NCI-H510A treated with DMSO at 0.1 percent for 48 hours (cell line): ENCODE data around the gene PRRT4.

ENCODE experiments used
- DNase-seq: peaks from one replicate; lab custom pipeline; 2025; lab: John Stamatoyannopoulos, UW

Gene PRRT4

GRCh38 chr7:128394904-128395496 is 33.5 kb upstream of the PRRT4 start:
- no peak for DNase-seq

- no peak for DNase-seq
Measured at GRCh38 chr7:128393526-128394330, 32.2 kb upstream of the PRRT4 start.

- DNase-seq = no peak
Measured at GRCh38 chr7:128392446-128393327, 31.2 kb upstream of the PRRT4 start.

- no peak for DNase-seq
Measured at GRCh38 chr7:128391805-128392204, 30.3 kb upstream of the PRRT4 start.

GRCh38 chr7:128390871-128391565 is 29.5 kb upstream of the PRRT4 start:
- no peak for DNase-seq

GRCh38 chr7:128389618-128390329 is 28.3 kb upstream of the PRRT4 start:
- no peak for DNase-seq

- DNase-seq = no peak
Measured at GRCh38 chr7:128389085-128389617, 27.7 kb upstream of the PRRT4 start.

GRCh38 chr7:128388145-128388485 is 26.6 kb upstream of the PRRT4 start:
- DNase-seq = no peak

- DNase-seq = no peak
Measured at GRCh38 chr7:128387216-128388144, 26.0 kb upstream of the PRRT4 start.

GRCh38 chr7:128385988-128386925 is 24.8 kb upstream of the PRRT4 start:
- DNase-seq = no peak

GRCh38 chr7:128384726-128385125 is 23.2 kb upstream of the PRRT4 start:
- no peak for DNase-seq

GRCh38 chr7:128383776-128384175 is 22.3 kb upstream of the PRRT4 start:
- no peak for DNase-seq

- DNase-seq = no peak
Measured at GRCh38 chr7:128381161-128381821, 19.8 kb upstream of the PRRT4 start.

- no peak for DNase-seq
Measured at GRCh38 chr7:128380483-128381106, 19.1 kb upstream of the PRRT4 start.

GRCh38 chr7:128379900-128380479 is 18.5 kb upstream of the PRRT4 start:
- no peak for DNase-seq

- DNase-seq = no peak
Measured at GRCh38 chr7:128378637-128379036, 17.1 kb upstream of the PRRT4 start.

GRCh38 chr7:128376077-128376476 is 14.6 kb upstream of the PRRT4 start:
- no peak for DNase-seq

GRCh38 chr7:128374041-128374440 is 12.6 kb upstream of the PRRT4 start:
- DNase-seq = no peak
